Measurements from ENCODE around the gene MZT2A. TPM values are rescaled to one million over a fixed set of nuclear protein-coding genes. Genes with fewer than 3 reads are reported as not detected.
"Not testable (repeated sequence)": the region's sequence is repeated elsewhere in the genome, so short reads cannot be mapped to it uniquely, and the experiment has no call there.

MZT2A gene
- total RNA-seq, 2 experiments from 2014 or later, result 305 to 443 TPM

DNA sequence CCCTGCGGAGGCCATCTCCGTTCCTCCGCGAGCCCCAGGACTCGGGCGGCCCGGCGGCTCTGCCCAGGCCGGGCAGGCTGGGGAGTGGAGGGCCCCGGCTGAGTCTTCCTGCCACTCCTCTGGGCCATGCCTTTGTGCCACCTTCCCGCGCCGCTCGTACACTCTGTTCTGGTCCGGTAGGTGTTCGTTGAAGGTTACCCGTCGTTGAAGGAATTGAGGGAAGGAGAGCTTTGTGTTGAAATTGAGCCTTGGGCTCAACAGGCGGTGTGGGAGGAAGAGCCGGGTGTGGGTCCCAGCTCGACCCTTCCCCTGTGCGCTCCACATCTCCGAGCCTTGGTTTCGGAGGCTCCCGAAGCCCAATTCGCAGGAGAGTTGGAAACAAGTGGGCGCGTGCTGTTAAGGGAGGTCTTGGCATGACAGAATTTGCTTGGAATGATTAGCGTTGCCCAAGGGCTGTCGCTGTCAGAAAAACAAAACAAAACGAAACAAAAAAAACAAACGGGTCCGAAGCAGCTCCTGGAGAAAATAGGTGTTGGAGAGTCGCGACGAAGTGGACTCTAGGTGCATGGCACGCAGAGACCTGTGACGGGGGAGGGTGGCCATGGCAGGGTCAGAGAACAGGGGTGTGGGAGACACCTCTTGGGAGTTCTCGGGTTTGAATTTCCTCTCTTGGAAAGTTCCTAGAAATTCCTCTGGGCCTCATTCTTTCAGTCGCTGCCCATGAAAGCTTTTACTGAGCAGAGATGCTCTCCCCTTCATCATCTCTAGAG is 1.2 kb upstream of the MZT2A start:
- Histone ChIP-seq H4K20me1 (ENCODE audit: insufficient read depth, low read length) (peaks cover 27% of the 10 kb centered on the region), H3K4me3 (ENCODE audit: low read depth, low read length, poor library complexity, severe bottlenecking) (peak overlapping the region; percentile 83), H3K9me3 (ENCODE audit: low read length) (no peaks in the 10 kb centered on the region), H3K4me2 (ENCODE audit: low read length) (peak overlapping the region; percentile 84), H3K4me1 (ENCODE audit: insufficient read depth, low read length, poor library complexity, severe bottlenecking) (peaks cover 30% of the 10 kb centered on the region), H3K9me2 (ENCODE audit: insufficient read depth, low read length) (no peaks in the 10 kb centered on the region), H3K79me2 (ENCODE audit: insufficient read depth, low read depth, low read length) (peaks cover 84% of the 10 kb centered on the region), H3K36me3 (ENCODE audit: insufficient read depth, low read length) (peaks cover 56% of the 10 kb centered on the region), H3K27ac (ENCODE audit: low read depth, low read length, poor library complexity, severe bottlenecking) (peak overlapping the region; percentile 83), H2AFZ (ENCODE audit: low read length) (peak overlapping the region; percentile 44; the same call in 1 of the 2 replicates)
- ChIA-PET POLR2A (interaction anchor here (0.8 to 2.4 kb wide), 5 partner anchors 11 to 189 kb away, joined by 3 to 8 read pairs (median 5); no protein-coding TSS in a partner anchor), CTCF (ENCODE audit: unreplicated experiment) (interaction anchor here (0.9 to 2.0 kb wide), 2 partner anchors 179 to 349 kb away, joined by 3 to 11 read pairs; no protein-coding TSS in a partner anchor)
- TSS peak; percentile 72 for BruUV-seq (replicated peaks)
- intact Hi-C loops (cut with micrococcal nuclease; ENCODE audit: unreplicated experiment), result loop anchor here (2.0 to 10.0 kb wide), 5 partner anchors 33 to 651 kb away; partner anchors contain the start of genes CCDC74A and PLEKHB2
- TF ChIP-seq, protein P1, sequence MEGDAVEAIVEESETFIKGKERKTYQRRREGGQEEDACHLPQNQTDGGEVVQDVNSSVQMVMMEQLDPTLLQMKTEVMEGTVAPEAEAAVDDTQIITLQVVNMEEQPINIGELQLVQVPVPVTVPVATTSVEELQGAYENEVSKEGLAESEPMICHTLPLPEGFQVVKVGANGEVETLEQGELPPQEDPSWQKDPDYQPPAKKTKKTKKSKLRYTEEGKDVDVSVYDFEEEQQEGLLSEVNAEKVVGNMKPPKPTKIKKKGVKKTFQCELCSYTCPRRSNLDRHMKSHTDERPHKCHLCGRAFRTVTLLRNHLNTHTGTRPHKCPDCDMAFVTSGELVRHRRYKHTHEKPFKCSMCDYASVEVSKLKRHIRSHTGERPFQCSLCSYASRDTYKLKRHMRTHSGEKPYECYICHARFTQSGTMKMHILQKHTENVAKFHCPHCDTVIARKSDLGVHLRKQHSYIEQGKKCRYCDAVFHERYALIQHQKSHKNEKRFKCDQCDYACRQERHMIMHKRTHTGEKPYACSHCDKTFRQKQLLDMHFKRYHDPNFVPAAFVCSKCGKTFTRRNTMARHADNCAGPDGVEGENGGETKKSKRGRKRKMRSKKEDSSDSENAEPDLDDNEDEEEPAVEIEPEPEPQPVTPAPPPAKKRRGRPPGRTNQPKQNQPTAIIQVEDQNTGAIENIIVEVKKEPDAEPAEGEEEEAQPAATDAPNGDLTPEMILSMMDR (conservative IDR thresholded peaks at IDR 0.05; ENCODE audit: low read length), result no peak
- TF ChIP-seq EZH2phosphoT487 (IDR thresholded peaks at IDR 0.05; ENCODE audit: borderline replicate concordance, low read depth, low read length), result no peak
- DNase-seq (ENCODE audit: low spot score), result peak; percentile 17

DNA sequence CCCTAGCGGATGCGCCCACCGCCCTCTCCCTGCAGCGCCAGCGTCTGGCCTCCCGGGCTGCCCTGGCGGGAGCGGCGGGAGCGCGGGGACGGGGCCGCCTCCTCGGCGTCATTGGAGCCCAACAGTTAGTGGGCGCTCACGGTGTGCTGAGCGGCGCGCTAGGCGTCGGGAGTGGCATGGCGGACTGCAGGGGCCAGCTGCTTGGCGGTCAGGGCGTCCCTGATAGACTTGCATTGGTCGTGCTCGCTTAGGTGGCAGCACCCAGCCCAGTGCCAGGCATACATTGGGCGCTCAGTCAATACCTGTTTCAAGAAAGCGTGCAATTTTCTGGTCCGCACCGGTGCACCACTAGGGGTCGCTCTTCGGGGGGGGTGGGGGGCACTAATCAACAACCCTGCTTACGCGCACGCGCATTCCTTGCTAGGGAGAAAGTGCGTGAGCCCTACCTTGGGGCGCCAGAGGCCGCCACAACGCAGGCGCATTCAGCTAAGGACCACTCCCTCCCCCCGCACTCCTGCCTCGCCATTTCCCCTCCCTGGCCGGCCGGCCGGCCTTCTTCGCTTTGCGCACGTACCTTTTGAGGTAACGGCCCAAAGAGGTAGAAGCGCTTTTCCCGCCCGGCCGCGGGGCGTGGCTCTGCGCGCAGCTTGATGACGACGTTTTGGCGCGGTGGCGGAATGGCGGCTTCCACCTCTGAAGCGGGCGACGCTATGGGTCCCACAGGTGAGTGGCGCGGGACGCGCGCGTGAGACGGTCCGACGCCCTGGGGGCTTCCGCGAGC is 411 bp upstream of the MZT2A start:
- Histone ChIP-seq H3K9me2 (ENCODE audit: insufficient read depth, low read length) (no peaks in the 10 kb centered on the region), H2AFZ (ENCODE audit: low read length) (peak overlapping the region; percentile 55; the same call in 1 of the 2 replicates), H3K4me1 (ENCODE audit: insufficient read depth, low read length, poor library complexity, severe bottlenecking) (peaks cover 30% of the 10 kb centered on the region), H3K9me3 (ENCODE audit: low read length) (no peaks in the 10 kb centered on the region), H3K4me3 (ENCODE audit: low read depth, low read length, poor library complexity, severe bottlenecking) (peak overlapping the region; percentile 83), H4K20me1 (ENCODE audit: insufficient read depth, low read length) (peaks cover 27% of the 10 kb centered on the region), H3K4me2 (ENCODE audit: low read length) (peak overlapping the region; percentile 84), H3K27ac (ENCODE audit: low read depth, low read length, poor library complexity, severe bottlenecking) (peak overlapping the region; percentile 83), H3K79me2 (ENCODE audit: insufficient read depth, low read depth, low read length) (peaks cover 85% of the 10 kb centered on the region), H3K36me3 (ENCODE audit: insufficient read depth, low read length) (peaks cover 56% of the 10 kb centered on the region)
- BruUV-seq (replicated peaks), result no TSS peak
- CTCF ChIA-PET (ENCODE audit: unreplicated experiment), result interaction anchor here (0.6 to 2.0 kb wide), 2 partner anchors 180 to 181 kb away, joined by 3 to 11 read pairs; no protein-coding TSS in a partner anchor
- intact Hi-C loops (cut with micrococcal nuclease; ENCODE audit: unreplicated experiment), result loop anchor here (1.0 to 10.0 kb wide), 6 partner anchors 34 to 652 kb away; partner anchors contain the start of genes CCDC74A and PLEKHB2
- DNase-seq (ENCODE audit: low spot score), result peak; percentile 99
- TF ChIP-seq, protein P1 (conservative IDR thresholded peaks at IDR 0.05; ENCODE audit: low read length), result peak; percentile 86
- TF ChIP-seq EZH2phosphoT487 (IDR thresholded peaks at IDR 0.05; ENCODE audit: borderline replicate concordance, low read depth, low read length), result no peak
- POLR2A ChIA-PET, result interaction anchor here (0.6 to 2.4 kb wide), 7 partner anchors 11 to 431 kb away, joined by 3 to 8 read pairs (median 3); no protein-coding TSS in a partner anchor

DNA sequence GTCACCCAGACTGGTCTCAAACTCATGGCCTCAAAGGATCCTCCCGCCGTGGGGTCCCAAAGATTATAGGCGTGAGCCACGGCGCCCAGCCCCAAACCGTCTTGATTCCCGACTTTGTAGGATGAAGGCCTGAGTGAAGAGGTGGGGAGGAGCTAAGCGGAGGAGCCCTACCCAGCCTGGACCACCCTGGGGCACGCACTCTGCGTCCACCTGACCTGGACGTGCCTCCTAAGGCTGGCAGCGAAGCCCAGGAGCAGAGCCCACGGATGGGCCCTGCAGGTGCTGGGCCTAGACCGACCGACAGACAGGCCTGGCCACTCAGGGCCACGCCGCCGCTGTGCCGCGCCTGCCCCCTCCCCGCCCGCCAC is 744 bp downstream of the MZT2A start:
- Histone ChIP-seq H2AFZ (ENCODE audit: low read length) (0 out of 2 replicates have a peak overlapping the region, but pooled peaks have one; percentile 21), H3K36me3 (ENCODE audit: insufficient read depth, low read length) (peaks cover 53% of the 10 kb centered on the region), H3K4me3 (ENCODE audit: low read depth, low read length, poor library complexity, severe bottlenecking) (peak overlapping the region; percentile 83), H3K4me1 (ENCODE audit: insufficient read depth, low read length, poor library complexity, severe bottlenecking) (peaks cover 30% of the 10 kb centered on the region), H3K4me2 (ENCODE audit: low read length) (peak overlapping the region; percentile 79), H4K20me1 (ENCODE audit: insufficient read depth, low read length) (peaks cover 27% of the 10 kb centered on the region), H3K79me2 (ENCODE audit: insufficient read depth, low read depth, low read length) (peaks cover 82% of the 10 kb centered on the region), H3K27ac (ENCODE audit: low read depth, low read length, poor library complexity, severe bottlenecking) (peak overlapping the region; percentile 83)
- intact Hi-C loops (cut with micrococcal nuclease; ENCODE audit: unreplicated experiment), result loop anchor here (5.0 to 10.0 kb wide), 3 partner anchors 344 to 653 kb away; partner anchors contain the start of gene PLEKHB2
- DNase-seq (ENCODE audit: low spot score); BruUV-seq (replicated peaks); POLR2A ChIA-PET; H3K9me2 ChIP-seq (ENCODE audit: insufficient read depth, low read length); H3K9me3 ChIP-seq (ENCODE audit: low read length); CTCF ChIA-PET (ENCODE audit: unreplicated experiment): not testable (repeated sequence)

DNA sequence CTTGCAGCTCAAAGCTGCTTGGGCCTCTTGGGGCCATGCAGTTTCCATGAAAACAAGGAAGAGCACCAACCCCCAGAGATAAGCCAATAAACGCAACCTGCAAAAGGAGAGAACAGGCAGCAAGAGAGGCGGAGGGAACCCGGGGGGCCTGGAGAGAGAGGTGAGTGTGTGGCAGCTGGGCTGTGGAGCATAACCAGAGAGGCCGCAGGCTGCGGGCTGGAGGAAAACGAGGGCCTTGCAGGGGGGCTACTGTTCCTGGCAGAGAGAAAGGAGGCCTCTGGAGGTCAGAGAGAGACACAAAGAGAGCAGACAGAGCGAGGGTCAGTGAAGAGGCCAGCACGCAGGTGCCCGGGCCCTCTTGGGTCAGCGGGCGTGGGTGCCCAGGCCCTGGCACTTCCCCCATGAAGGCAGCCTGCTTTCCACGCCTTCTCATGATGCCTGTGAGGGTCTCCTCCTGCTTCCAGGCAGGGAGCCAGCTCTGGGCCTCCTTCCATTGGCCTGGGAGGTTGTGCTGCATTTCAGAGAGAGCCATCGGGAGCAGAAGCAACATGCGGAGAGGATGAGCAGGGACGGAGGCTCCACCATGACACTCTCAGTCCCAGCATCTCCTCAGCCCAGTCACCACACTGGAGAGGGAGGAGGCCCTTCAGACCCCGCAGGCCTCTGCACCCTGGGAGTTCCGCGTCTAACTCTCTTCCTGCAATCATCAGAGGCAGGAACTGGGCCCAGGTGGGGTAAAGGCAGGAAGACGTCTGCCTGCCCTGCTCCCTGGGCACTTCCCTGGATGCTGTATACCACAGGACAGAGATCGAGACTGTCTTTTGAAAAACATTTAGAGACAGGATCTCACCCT is 1.4 kb downstream of the MZT2A start:
- POLR2A ChIA-PET; CTCF ChIA-PET (ENCODE audit: unreplicated experiment); H3K9me3 ChIP-seq (ENCODE audit: low read length); H3K9me2 ChIP-seq (ENCODE audit: insufficient read depth, low read length); BruUV-seq (replicated peaks): not testable (repeated sequence)
- peaks cover 21% of the 10 kb centered on the region for H4K20me1 ChIP-seq (ENCODE audit: insufficient read depth, low read length)
- H3K4me3 ChIP-seq (ENCODE audit: low read depth, low read length, poor library complexity, severe bottlenecking), result peak overlapping the region; percentile 83
- H3K4me2 ChIP-seq (ENCODE audit: low read length), result peak overlapping the region; percentile 79
- peak overlapping the region; percentile 83 for H3K27ac ChIP-seq (ENCODE audit: low read depth, low read length, poor library complexity, severe bottlenecking)
- peaks cover 54% of the 10 kb centered on the region for H3K36me3 ChIP-seq (ENCODE audit: insufficient read depth, low read length)
- H3K4me1 ChIP-seq (ENCODE audit: insufficient read depth, low read length, poor library complexity, severe bottlenecking), result peaks cover 25% of the 10 kb centered on the region
- peaks cover 78% of the 10 kb centered on the region for H3K79me2 ChIP-seq (ENCODE audit: insufficient read depth, low read depth, low read length)
- H2AFZ ChIP-seq (ENCODE audit: low read length), result 0 out of 2 replicates have a peak overlapping the region, but pooled peaks have one; percentile 21
- DNase-seq (ENCODE audit: low spot score), result peak; percentile 65
- intact Hi-C loops (cut with micrococcal nuclease; ENCODE audit: unreplicated experiment), result loop anchor here (5.0 to 10.0 kb wide), 3 partner anchors 344 to 654 kb away; partner anchors contain the start of gene PLEKHB2

Measured in OCI-LY7 (cell line).